ENCODE data around the gene CD163L1. TPM values are rescaled to one million over a fixed set of nuclear protein-coding genes. Genes with fewer than 3 reads are reported as not detected.

Gene CD163L1
- total RNA-seq, 1 donor from 2014 or later, result 1.1 TPM

DNA sequence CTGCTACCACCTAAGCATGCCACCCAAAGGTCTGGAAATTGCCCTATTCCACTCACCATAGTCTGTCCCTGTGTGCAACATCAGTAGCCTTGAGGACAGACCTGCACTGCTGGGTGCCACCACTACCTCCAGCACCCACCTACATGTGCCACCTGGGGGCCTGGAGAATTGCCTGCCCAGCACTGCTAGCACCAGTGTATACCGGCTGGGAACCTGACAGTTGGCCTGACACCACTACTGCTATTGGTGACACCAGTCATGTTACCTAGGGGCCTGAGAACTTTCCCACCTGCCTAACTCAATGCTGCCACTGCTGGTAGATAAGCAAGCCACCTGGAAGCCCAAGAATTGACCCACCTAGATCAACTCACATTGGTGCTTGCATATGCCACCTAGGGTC is 60.8 kb downstream of the CD163L1 start:
- no peak overlapping the region for H3K4me3 Mint-ChIP-seq (ENCODE audit: low read depth)
- no peak for DNase-seq (ENCODE audit: low spot score, unreplicated experiment)
- no peaks in the 10 kb centered on the region for H3K4me1 Mint-ChIP-seq (ENCODE audit: low read depth)
- H3K27me3 Mint-ChIP-seq, result no peaks in the 10 kb centered on the region
- TF ChIP-seq, protein P1, sequence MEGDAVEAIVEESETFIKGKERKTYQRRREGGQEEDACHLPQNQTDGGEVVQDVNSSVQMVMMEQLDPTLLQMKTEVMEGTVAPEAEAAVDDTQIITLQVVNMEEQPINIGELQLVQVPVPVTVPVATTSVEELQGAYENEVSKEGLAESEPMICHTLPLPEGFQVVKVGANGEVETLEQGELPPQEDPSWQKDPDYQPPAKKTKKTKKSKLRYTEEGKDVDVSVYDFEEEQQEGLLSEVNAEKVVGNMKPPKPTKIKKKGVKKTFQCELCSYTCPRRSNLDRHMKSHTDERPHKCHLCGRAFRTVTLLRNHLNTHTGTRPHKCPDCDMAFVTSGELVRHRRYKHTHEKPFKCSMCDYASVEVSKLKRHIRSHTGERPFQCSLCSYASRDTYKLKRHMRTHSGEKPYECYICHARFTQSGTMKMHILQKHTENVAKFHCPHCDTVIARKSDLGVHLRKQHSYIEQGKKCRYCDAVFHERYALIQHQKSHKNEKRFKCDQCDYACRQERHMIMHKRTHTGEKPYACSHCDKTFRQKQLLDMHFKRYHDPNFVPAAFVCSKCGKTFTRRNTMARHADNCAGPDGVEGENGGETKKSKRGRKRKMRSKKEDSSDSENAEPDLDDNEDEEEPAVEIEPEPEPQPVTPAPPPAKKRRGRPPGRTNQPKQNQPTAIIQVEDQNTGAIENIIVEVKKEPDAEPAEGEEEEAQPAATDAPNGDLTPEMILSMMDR (IDR thresholded peaks at IDR 0.05; ENCODE audit: unreplicated experiment), result no peak
- H3K36me3 Mint-ChIP-seq (ENCODE audit: insufficient read depth), result no peaks in the 10 kb centered on the region
- no peak overlapping the region for H3K27ac Mint-ChIP-seq
- peaks cover 41% of the 10 kb centered on the region for H3K9me3 Mint-ChIP-seq (ENCODE audit: low read depth)

DNA sequence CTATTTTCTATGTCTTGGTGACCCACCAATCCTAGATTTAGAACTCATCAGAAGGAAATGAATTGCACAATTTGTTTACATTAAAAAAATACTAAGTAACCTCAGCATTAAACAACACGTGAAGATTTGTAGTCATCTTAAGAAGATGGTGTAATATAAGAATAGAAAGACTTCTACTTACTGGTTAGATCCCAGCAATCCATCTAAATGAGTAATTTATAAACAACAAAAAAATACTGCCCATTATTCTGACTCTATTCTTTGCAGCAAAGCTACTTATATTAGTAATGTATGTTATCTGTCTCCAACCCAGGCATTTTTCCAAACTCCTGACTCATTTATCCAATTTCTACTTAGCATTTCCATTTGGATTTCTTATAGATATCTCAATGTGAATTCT is 67.8 kb downstream of the CD163L1 start:
- Mint-ChIP-seq H3K36me3 (ENCODE audit: insufficient read depth) (no peaks in the 10 kb centered on the region), H3K9me3 (ENCODE audit: low read depth) (peaks cover 4% of the 10 kb centered on the region), H3K27ac (no peak overlapping the region), H3K4me3 (ENCODE audit: low read depth) (no peak overlapping the region), H3K4me1 (ENCODE audit: low read depth) (peaks cover 2% of the 10 kb centered on the region), H3K27me3 (no peaks in the 10 kb centered on the region)
- TF ChIP-seq, protein P1 (IDR thresholded peaks at IDR 0.05; ENCODE audit: unreplicated experiment), result no peak
- no peak for DNase-seq (ENCODE audit: low spot score, unreplicated experiment)

DNA sequence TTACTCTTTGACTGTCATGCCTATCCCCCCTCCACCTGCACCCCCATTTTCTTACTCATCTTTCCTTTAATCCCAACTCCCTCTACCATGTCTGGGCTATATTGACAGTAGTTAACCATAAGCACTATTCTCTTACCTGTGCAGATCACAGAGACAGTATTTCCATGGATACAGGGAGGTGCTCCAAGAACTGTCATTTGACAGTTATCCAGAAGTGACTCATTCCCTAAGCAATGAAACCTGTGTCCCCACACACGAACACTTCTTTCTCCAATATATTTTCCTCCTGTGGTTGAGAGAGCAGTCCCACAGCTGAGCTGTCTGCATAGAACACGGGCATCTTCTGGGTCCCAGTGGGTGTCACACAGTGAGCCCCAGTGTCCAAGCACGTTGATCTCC is 68.8 kb downstream of the CD163L1 start:
- Mint-ChIP-seq H3K4me1 (ENCODE audit: low read depth) (peaks cover 2% of the 10 kb centered on the region), H3K27me3 (no peaks in the 10 kb centered on the region), H3K36me3 (ENCODE audit: insufficient read depth) (no peaks in the 10 kb centered on the region), H3K27ac (no peak overlapping the region), H3K9me3 (ENCODE audit: low read depth) (peaks cover 4% of the 10 kb centered on the region), H3K4me3 (ENCODE audit: low read depth) (no peak overlapping the region)
- DNase-seq (ENCODE audit: low spot score, unreplicated experiment), result no peak
- TF ChIP-seq, protein P1 (IDR thresholded peaks at IDR 0.05; ENCODE audit: unreplicated experiment), result no peak

DNA sequence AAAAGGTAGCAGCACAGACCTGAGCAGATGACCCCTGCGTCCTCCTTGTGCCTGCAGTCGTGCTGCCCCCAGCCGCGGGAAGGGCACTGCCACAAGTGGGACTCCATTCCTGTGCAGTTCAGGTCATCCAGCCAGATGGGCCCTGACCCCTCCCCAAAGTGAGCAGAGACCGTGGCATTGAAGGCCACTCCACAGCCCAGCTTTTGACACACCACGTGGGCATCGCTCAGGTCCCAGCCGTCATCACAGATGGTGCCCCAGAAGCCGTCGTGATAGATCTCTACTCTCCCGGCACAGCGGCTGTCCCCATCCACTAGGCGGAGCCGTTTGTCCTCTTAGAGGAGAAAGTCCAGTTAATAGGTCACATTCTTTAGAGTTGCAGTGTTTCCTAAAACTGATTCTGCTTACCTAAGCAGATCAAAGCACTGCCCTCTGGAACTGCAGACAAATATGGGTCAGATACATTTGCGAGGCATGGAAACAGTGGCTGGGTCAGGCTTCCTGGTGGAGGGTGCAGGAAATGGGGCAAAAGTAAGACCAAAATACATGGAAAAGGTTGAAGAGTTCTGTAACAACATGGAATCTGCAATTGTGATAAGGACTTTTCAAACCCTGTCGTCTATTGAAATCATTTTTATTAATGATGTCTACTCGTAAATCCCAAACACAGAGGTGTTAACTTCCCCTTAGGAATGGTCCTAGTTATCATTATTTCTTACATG is 69.4 kb downstream of the CD163L1 start:
- no peaks in the 10 kb centered on the region for H3K36me3 Mint-ChIP-seq (ENCODE audit: insufficient read depth)
- DNase-seq (ENCODE audit: low spot score, unreplicated experiment), result no peak
- H3K27ac Mint-ChIP-seq, result no peak overlapping the region
- H3K4me1 Mint-ChIP-seq (ENCODE audit: low read depth), result peaks cover 2% of the 10 kb centered on the region
- H3K4me3 Mint-ChIP-seq (ENCODE audit: low read depth), result no peak overlapping the region
- no peaks in the 10 kb centered on the region for H3K27me3 Mint-ChIP-seq
- H3K9me3 Mint-ChIP-seq (ENCODE audit: low read depth), result peaks cover 4% of the 10 kb centered on the region
- TF ChIP-seq, protein P1 (IDR thresholded peaks at IDR 0.05; ENCODE audit: unreplicated experiment), result peak; percentile 61

DNA sequence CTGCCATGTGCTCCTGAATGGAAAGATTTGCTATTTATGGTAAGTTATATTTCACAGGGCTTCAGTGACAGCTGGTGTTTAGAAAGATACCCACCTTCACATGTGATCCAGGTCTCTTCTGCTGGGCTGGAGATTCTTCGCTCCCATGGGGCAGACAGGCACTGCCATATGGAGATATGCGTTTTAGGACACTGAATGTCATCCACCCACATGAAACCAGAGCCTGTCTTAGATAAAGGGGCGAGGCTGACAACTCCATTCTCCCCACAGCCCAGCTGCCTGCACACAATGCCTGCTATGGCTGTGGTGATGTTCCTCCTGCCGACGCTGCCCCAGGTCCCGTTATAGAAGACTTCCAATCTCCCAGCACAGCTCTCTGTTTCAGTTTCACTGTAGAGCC is 70.7 kb downstream of the CD163L1 start:
- Mint-ChIP-seq H3K4me3 (ENCODE audit: low read depth) (no peak overlapping the region), H3K27me3 (no peaks in the 10 kb centered on the region), H3K9me3 (ENCODE audit: low read depth) (peaks cover 4% of the 10 kb centered on the region), H3K4me1 (ENCODE audit: low read depth) (peaks cover 2% of the 10 kb centered on the region), H3K36me3 (ENCODE audit: insufficient read depth) (no peaks in the 10 kb centered on the region), H3K27ac (no peak overlapping the region)
- no peak for DNase-seq (ENCODE audit: low spot score, unreplicated experiment)
- TF ChIP-seq, protein P1 (IDR thresholded peaks at IDR 0.05; ENCODE audit: unreplicated experiment), result no peak
